ENCODE measurements around the gene NUTM2F.
"Not testable (repeated sequence)": the region's sequence is repeated elsewhere in the genome, so short reads cannot be mapped to it uniquely, and the experiment has no call there.

DNA sequence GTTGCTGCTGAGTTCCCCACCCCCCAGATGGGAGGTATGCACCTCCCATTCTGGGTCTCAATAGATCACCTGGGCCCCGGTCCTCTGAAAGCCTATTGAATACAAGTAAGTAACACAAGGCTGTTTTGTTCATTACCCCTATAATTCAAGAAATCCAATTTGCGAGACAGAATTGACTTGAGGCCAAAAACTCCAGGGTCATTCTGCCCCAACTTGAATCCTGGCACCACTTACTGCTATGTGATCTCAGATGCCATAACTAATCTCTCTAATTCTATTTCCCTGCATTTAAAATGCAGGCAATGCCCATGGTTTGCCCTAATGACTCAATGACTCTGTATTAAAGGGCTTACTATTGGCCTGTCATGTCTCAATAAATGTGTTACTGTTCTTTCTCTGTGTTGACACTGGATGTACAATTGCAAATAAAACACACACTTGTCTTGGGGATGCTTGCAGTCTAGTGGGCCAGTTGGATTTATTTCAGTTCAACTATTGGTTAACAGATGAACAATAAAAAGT, 35.7 kb upstream of the NUTM2F start:
- TF ChIP-seq, protein P1, sequence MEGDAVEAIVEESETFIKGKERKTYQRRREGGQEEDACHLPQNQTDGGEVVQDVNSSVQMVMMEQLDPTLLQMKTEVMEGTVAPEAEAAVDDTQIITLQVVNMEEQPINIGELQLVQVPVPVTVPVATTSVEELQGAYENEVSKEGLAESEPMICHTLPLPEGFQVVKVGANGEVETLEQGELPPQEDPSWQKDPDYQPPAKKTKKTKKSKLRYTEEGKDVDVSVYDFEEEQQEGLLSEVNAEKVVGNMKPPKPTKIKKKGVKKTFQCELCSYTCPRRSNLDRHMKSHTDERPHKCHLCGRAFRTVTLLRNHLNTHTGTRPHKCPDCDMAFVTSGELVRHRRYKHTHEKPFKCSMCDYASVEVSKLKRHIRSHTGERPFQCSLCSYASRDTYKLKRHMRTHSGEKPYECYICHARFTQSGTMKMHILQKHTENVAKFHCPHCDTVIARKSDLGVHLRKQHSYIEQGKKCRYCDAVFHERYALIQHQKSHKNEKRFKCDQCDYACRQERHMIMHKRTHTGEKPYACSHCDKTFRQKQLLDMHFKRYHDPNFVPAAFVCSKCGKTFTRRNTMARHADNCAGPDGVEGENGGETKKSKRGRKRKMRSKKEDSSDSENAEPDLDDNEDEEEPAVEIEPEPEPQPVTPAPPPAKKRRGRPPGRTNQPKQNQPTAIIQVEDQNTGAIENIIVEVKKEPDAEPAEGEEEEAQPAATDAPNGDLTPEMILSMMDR (IDR thresholded peaks at IDR 0.05) = not testable (repeated sequence)
- TF ChIP-seq EZH2phosphoT487 (IDR thresholded peaks at IDR 0.05) = not testable (repeated sequence)

Measured in neural progenitor cell (in vitro differentiated cells).